Kidney epithelial cell (primary cell): ENCODE results near the gene LATS2. TPM values are rescaled to one million over a fixed set of nuclear protein-coding genes. Genes with fewer than 3 reads are reported as not detected.
"Not testable (repeated sequence)": the region's sequence is repeated elsewhere in the genome, so short reads cannot be mapped to it uniquely, and the experiment has no call there.

Experiments
- DNase-seq: peaks from one replicate; pipeline ENCODE4 v3.0.0-alpha.2; 2010; ENCODE audit warnings: low read depth
- H3K27me3 ChIP-seq: 2 replicates; pipeline ENCODE4 v1.6.0; 2011; ENCODE audit warnings: low read length; ENCODE audit not compliant: control insufficient read depth, insufficient read depth
- H3K36me3 ChIP-seq: 2 replicates; pipeline ENCODE4 v1.5.1; 2011; ENCODE audit warnings: low read length; ENCODE audit not compliant: control insufficient read depth, insufficient read depth
- H3K4me3 ChIP-seq: 2 replicates; pipeline ENCODE4 v1.5.1; 2011; ENCODE audit warnings: low read depth, mild to moderate bottlenecking, control low read depth, low read length
- CTCF ChIP-seq: IDR thresholded peaks from 2 replicates; pipeline ENCODE4 v1.5.1; 2011; ENCODE audit warnings: mild to moderate bottlenecking, moderate library complexity, low read length, control low read depth, inconsistent platforms; ENCODE audit not compliant: insufficient read depth, poor library complexity, severe bottlenecking
- total RNA-seq: library from RNA; depleted of rRNA; stranded (reverse); fragments of >200 nt; gene quantifications from 2 replicates; pipeline ENCODE4 v1.2.3, GENCODE V29; 2015

LATS2 gene
- total RNA-seq, 1 donor from 2014 or later = 20.2 TPM

- no peak overlapping the region for H3K4me3 ChIP-seq
- no peaks in the 10 kb centered on the region for H3K27me3 ChIP-seq
- no peak for DNase-seq
- no peaks in the 10 kb centered on the region for H3K36me3 ChIP-seq
- no peak for TF ChIP-seq CTCF
Observed at GRCh38 chr13:21055016-21055415, 6.4 kb downstream of the LATS2 start.

GRCh38 chr13:21054313-21054712 is 7.1 kb downstream of the LATS2 start:
- TF ChIP-seq CTCF = no peak
- Histone ChIP-seq H3K36me3 (no peaks in the 10 kb centered on the region), H3K4me3 (no peak overlapping the region), H3K27me3 (no peaks in the 10 kb centered on the region)
- DNase-seq = no peak

GRCh38 chr13:21053231-21053630 is 8.2 kb downstream of the LATS2 start:
- DNase-seq = no peak
- Histone ChIP-seq H3K27me3 (no peaks in the 10 kb centered on the region), H3K4me3 (no peak overlapping the region), H3K36me3 (no peaks in the 10 kb centered on the region)
- no peak for TF ChIP-seq CTCF

GRCh38 chr13:21051675-21052074 is 9.7 kb downstream of the LATS2 start:
- H3K36me3 ChIP-seq = no peaks in the 10 kb centered on the region
- no peak for TF ChIP-seq CTCF
- H3K4me3 ChIP-seq = no peak overlapping the region
- DNase-seq = no peak
- no peaks in the 10 kb centered on the region for H3K27me3 ChIP-seq

- no peak for TF ChIP-seq CTCF
- Histone ChIP-seq H3K4me3 (no peak overlapping the region), H3K36me3 (no peaks in the 10 kb centered on the region), H3K27me3 (no peaks in the 10 kb centered on the region)
- DNase-seq = no peak
Observed at GRCh38 chr13:21050288-21051197, 10.8 kb downstream of the LATS2 start.

- not testable (repeated sequence) for H3K27me3 ChIP-seq, H3K4me3 ChIP-seq, DNase-seq, H3K36me3 ChIP-seq
Observed at GRCh38 chr13:21049731-21050130, 11.7 kb downstream of the LATS2 start.
